Colonic mucosa (tissue), 4 donors: ENCODE results near the gene SSUH2. TPM values are rescaled to one million over a fixed set of nuclear protein-coding genes. Genes with fewer than 3 reads are reported as not detected.

Source experiments
- DNase-seq: peaks from one replicate; pipeline ENCODE4 v3.0.0-alpha.2; 2020
- H3K27ac ChIP-seq: fragments of 200-600 bp; one replicate; pipeline ENCODE4 v1.8.0; 2021
- H3K27me3 ChIP-seq: fragments of 200-600 bp; one replicate; pipeline ENCODE4 v1.8.0; 2021
- H3K36me3 ChIP-seq: fragments of 200-600 bp; one replicate; pipeline ENCODE4 v1.8.0; 2021
- H3K4me1 ChIP-seq: fragments of 200-600 bp; one replicate; pipeline ENCODE4 v1.8.0; 2021; ENCODE audit warnings: mild to moderate bottlenecking
- H3K4me3 ChIP-seq: fragments of 200-600 bp; one replicate; pipeline ENCODE4 v1.8.0; 2021
- H3K9ac ChIP-seq, 2 donors: one replicate each; pipeline ENCODE4 v1.7.0; 2013; ENCODE audit warnings: control low read depth in 2 of 2, low read depth in 2 of 2, low read length in 2 of 2
- H3K9me3 ChIP-seq: fragments of 200-600 bp; one replicate; pipeline ENCODE4 v1.8.0; 2021
- CTCF ChIP-seq: fragments of 200-600 bp; IDR thresholded peaks from one replicate; pipeline ENCODE4 v1.8.0; 2022; ENCODE audit warnings: antibody characterized with exemption, mild to moderate bottlenecking
- intact Hi-C: fragments of 100-400 bp; cut with DNase I; formaldehyde crosslinking; loops from one replicate; pipeline ENCODE4 v1.14.1; 2022
- total RNA-seq, 2 donors: library from RNA; stranded (reverse); fragmentation: NEBNext Ultra II Directional in 1 of 2; extraction: Animal tissue kit (Norgen Biotek cat#: 25700) in 1 of 2; gene quantifications; one replicate each; pipeline ENCODE4 v1.2.1, GENCODE V29; 2021
- donor health status: healthy.
- donor health status: DM: no; HTN: no; CAD: no.
- donor health status: DM: no; HTN: no; CAD: no.

SSUH2 gene
- total RNA-seq, 2 donors from 2014 or later, result 1.2 to 4.9 TPM

- H3K27me3 ChIP-seq, result no peaks in the 10 kb centered on the region
- H3K36me3 ChIP-seq, result no peaks in the 10 kb centered on the region
- H3K4me1 ChIP-seq, result no peaks in the 10 kb centered on the region
- H3K27ac ChIP-seq, result no peak overlapping the region
- intact Hi-C loops, result no loop called here
- H3K9ac ChIP-seq, result no peak overlapping the region
- DNase-seq, result no peak
- H3K4me3 ChIP-seq, result no peak overlapping the region
- H3K9me3 ChIP-seq, result no peaks in the 10 kb centered on the region
- TF ChIP-seq CTCF, result no peak
These were observed 49.3 kb downstream of the SSUH2 start for GRCh38 chr3:8595252-8595651.

- H3K27ac ChIP-seq, result no peak overlapping the region
- intact Hi-C loops, result no loop called here
- TF ChIP-seq CTCF, result no peak
- H3K9me3 ChIP-seq, result no peaks in the 10 kb centered on the region
- no peaks in the 10 kb centered on the region for H3K27me3 ChIP-seq
- no peak overlapping the region for H3K4me3 ChIP-seq
- no peaks in the 10 kb centered on the region for H3K36me3 ChIP-seq
- no peak overlapping the region for H3K9ac ChIP-seq
- no peaks in the 10 kb centered on the region for H3K4me1 ChIP-seq
- no peak for DNase-seq
These were observed 51.4 kb downstream of the SSUH2 start for GRCh38 chr3:8593021-8593827.

- intact Hi-C loops, result no loop called here
These were observed 54.6 kb downstream of the SSUH2 start for GRCh38 chr3:8589880-8590556.

GRCh38 chr3:8584661-8585060 lies 59.9 kb downstream of the SSUH2 start:
- Histone ChIP-seq H3K4me1 (no peaks in the 10 kb centered on the region), H3K4me3 (no peak overlapping the region), H3K27me3 (no peaks in the 10 kb centered on the region), H3K36me3 (no peaks in the 10 kb centered on the region), H3K9ac (no peak overlapping the region), H3K27ac (no peak overlapping the region), H3K9me3 (no peaks in the 10 kb centered on the region)
- DNase-seq, result no peak
- intact Hi-C loops, result no loop called here
- TF ChIP-seq CTCF, result no peak

More at GRCh38 chr3:8589880-8590556, 54.6 kb downstream of the SSUH2 start:
- H3K4me3 ChIP-seq, result no peak overlapping the region
- no peak overlapping the region for H3K9ac ChIP-seq
- no peaks in the 10 kb centered on the region for H3K36me3 ChIP-seq
- DNase-seq, result no peak
- no peak overlapping the region for H3K27ac ChIP-seq
- no peaks in the 10 kb centered on the region for H3K9me3 ChIP-seq
- no peaks in the 10 kb centered on the region for H3K27me3 ChIP-seq
- no peak for TF ChIP-seq CTCF
- H3K4me1 ChIP-seq, result no peaks in the 10 kb centered on the region

GRCh38 chr3:8581806-8582445 lies 62.7 kb downstream of the SSUH2 start:
- Histone ChIP-seq H3K27me3 (no peaks in the 10 kb centered on the region), H3K36me3 (no peaks in the 10 kb centered on the region), H3K4me3 (no peak overlapping the region), H3K4me1 (no peaks in the 10 kb centered on the region), H3K9me3 (no peaks in the 10 kb centered on the region), H3K27ac (no peak overlapping the region), H3K9ac (no peak overlapping the region)
- intact Hi-C loops, result no loop called here
- DNase-seq, result no peak
- no peak for TF ChIP-seq CTCF
